HCT116 (cell line): Measurements from ENCODE around the gene PDE4D. TPM values are rescaled to one million over a fixed set of nuclear protein-coding genes. Genes with fewer than 3 reads are reported as not detected.

Source experiments
- ATAC-seq: fragments of 200-7000 bp; cut with Tn5 transposase; 2 replicates; pipeline ENCODE4 v1.9.1; 2020; ENCODE audit warnings: mild to moderate bottlenecking, moderate library complexity
- BruUV-seq: library from RNA; stranded (reverse); fragments of 400-500 nt; replicated peaks from 2 replicates; lab custom pipeline; 2021; lab: Mats Ljungman, UMichigan
- CTCF ChIA-PET: fragments of 300-600 bp; sonication (Branson Sonifier 250); formaldehyde crosslinking; loops from one replicate; lab custom pipeline; 2021; ENCODE audit warnings: antibody characterized with exemption; lab: Charles Lee
- POLR2A ChIA-PET: fragments of 300-600, 350-600 bp; sonication (Branson Sonifier 250); formaldehyde crosslinking; loops from one replicate; lab custom pipeline; 2021; ENCODE audit warnings: antibody characterized with exemption; lab: Charles Lee
- RAD21 ChIA-PET, 2 experiments: fragments of 300-600 bp; sonication (Branson Sonifier 250); formaldehyde crosslinking; loops; one replicate each; lab custom pipeline; 2023; ENCODE audit warnings: low total read pairs in 2 of 2; ENCODE audit not compliant: uncharacterized antibody in 2 of 2, unreplicated experiment in 2 of 2, low non-redundant PET in 1 of 2; lab: Charles Lee
- DNase-seq: peaks from one replicate; pipeline ENCODE4 v3.0.0-alpha.2; 2010; ENCODE audit warnings: low read depth, low spot score
- H2AFZ ChIP-seq: fragments of 200-600 bp; shearing (Covaris generic), sonication (generic); 2 replicates; pipeline ENCODE4 v1.6.1; 2017; ENCODE audit warnings: low read depth, mixed run types, mixed read lengths, antibody characterized with exemption, low read length; ENCODE audit not compliant: poor library complexity, severe bottlenecking
- H3K27ac ChIP-seq: 2 replicates; pipeline ENCODE4 v1.5.1; 2012; ENCODE audit warnings: low read depth, low read length
- H3K27me3 ChIP-seq: fragments of 200-600 bp; sonication (generic); 2 replicates; pipeline ENCODE4 v1.6.1; 2016; ENCODE audit warnings: mixed run types, low read length, mixed read lengths; ENCODE audit not compliant: insufficient read depth
- H3K36me3 ChIP-seq, 2 experiments: fragments of 200-500 bp in 1 of 2; fragments of 200-600 bp in 1 of 2; sonication (Bioruptor generic) in 1 of 2; sonication (generic) in 1 of 2; 2 replicates each; pipeline versions ENCODE4 v1.5.1 to v1.6.1; 2014 to 2016; ENCODE audit warnings: low read length in 2 of 2, inconsistent platforms in 1 of 2, mixed read lengths in 1 of 2, mixed run types in 1 of 2; ENCODE audit not compliant: insufficient read depth in 2 of 2, control insufficient read depth in 1 of 2
- H3K4me1 ChIP-seq, 2 experiments: fragments of 200-600 bp in 1 of 2; sonication (generic) in 1 of 2; 2 replicates each; pipeline versions ENCODE4 v1.5.1 to v1.6.1; 2012 to 2017; ENCODE audit warnings: low read length in 2 of 2, inconsistent platforms in 1 of 2, mild to moderate bottlenecking in 1 of 2, mixed read lengths in 1 of 2, mixed run types in 1 of 2, moderate library complexity in 1 of 2; ENCODE audit not compliant: insufficient read depth in 2 of 2, control insufficient read depth in 1 of 2
- H3K4me2 ChIP-seq: fragments of 200-600 bp; sonication (generic); 2 replicates; pipeline ENCODE4 v1.6.1; 2017; ENCODE audit warnings: mixed run types, low read length, mixed read lengths
- H3K4me3 ChIP-seq, 2 experiments: fragments of 200-600 bp in 1 of 2; sonication (generic) in 1 of 2; replicated peaks in 1 of 2; 2 replicates each; pipeline ENCODE4 v1.5.1; 2011 to 2016; ENCODE audit warnings: low read length in 2 of 2, control low read depth in 1 of 2, low read depth in 1 of 2, mild to moderate bottlenecking in 1 of 2, mixed read lengths in 1 of 2, mixed run types in 1 of 2
- H3K79me2 ChIP-seq: fragments of 200-600 bp; sonication (generic); 2 replicates; pipeline ENCODE4 v1.6.1; 2017; ENCODE audit warnings: mild to moderate bottlenecking, mixed run types, low read length, moderate library complexity, mixed read lengths; ENCODE audit not compliant: insufficient read depth
- H3K9ac ChIP-seq: fragments of 200-600 bp; sonication (generic); 2 replicates; pipeline ENCODE4 v1.6.1; 2016; ENCODE audit warnings: low read length, mixed read lengths
- H3K9me2 ChIP-seq: fragments of 200-600 bp; sonication (generic), shearing (Covaris generic); 2 replicates; pipeline ENCODE4 v1.6.1; 2017; ENCODE audit warnings: mixed run types, mild to moderate bottlenecking, moderate library complexity; ENCODE audit not compliant: insufficient read depth
- H3K9me3 ChIP-seq, 2 experiments: fragments of 200-500 bp in 1 of 2; fragments of 200-600 bp in 1 of 2; sonication (Bioruptor generic) in 1 of 2; sonication (generic) in 1 of 2; 2 replicates each; pipeline ENCODE4 v1.6.1; 2014 to 2017; ENCODE audit warnings: low read length in 2 of 2, mixed read lengths in 2 of 2, inconsistent platforms in 1 of 2, low read depth in 1 of 2, mild to moderate bottlenecking in 1 of 2, mixed run types in 1 of 2, moderate library complexity in 1 of 2; ENCODE audit not compliant: control insufficient read depth in 1 of 2, insufficient read depth in 1 of 2
- H4K20me1 ChIP-seq: fragments of 200-600 bp; sonication (generic), shearing (Covaris generic); 2 replicates; pipeline ENCODE4 v1.6.1; 2017; ENCODE audit warnings: mixed run types, mild to moderate bottlenecking, moderate library complexity; ENCODE audit not compliant: insufficient read depth
- CBX3 ChIP-seq: IDR thresholded peaks from 2 replicates; pipeline ENCODE4 v1.6.1; 2012; ENCODE audit warnings: low read depth
- ELF1 ChIP-seq: IDR thresholded peaks from 2 replicates; pipeline ENCODE4 v1.6.1; 2012; ENCODE audit warnings: low read depth, borderline replicate concordance
- EZH2 ChIP-seq: fragments of 200-600 bp; sonication (generic); IDR thresholded peaks from 2 replicates; pipeline ENCODE4 v1.6.1; 2017; ENCODE audit warnings: antibody characterized with exemption, mixed run types
- JUND ChIP-seq: IDR thresholded peaks from 2 replicates; pipeline ENCODE4 v1.6.1; 2012
- POLR2A ChIP-seq: IDR thresholded peaks from 2 replicates; pipeline ENCODE4 v1.7.0; 2011; ENCODE audit warnings: borderline replicate concordance; ENCODE audit not compliant: insufficient read depth, insufficient read length; ENCODE audit errors: extremely low read depth
- POLR2AphosphoS5 ChIP-seq: IDR thresholded peaks from 2 replicates; pipeline ENCODE4 v1.6.1; 2011; ENCODE audit warnings: mild to moderate bottlenecking, low read depth, low read length, moderate library complexity
- RAD21 ChIP-seq: IDR thresholded peaks from 2 replicates; pipeline ENCODE4 v1.6.1; 2012; ENCODE audit warnings: low read depth, mild to moderate bottlenecking
- SIN3A ChIP-seq: IDR thresholded peaks from 2 replicates; pipeline ENCODE4 v1.6.1; 2012; ENCODE audit warnings: low read depth
- TCF7L2 ChIP-seq: IDR thresholded peaks from 2 replicates; pipeline ENCODE4 v1.7.0; 2011; ENCODE audit warnings: borderline replicate concordance, inconsistent platforms; ENCODE audit not compliant: insufficient read depth, insufficient read length; ENCODE audit errors: extremely low read depth
- ZFX ChIP-seq: fragments of 450-650 bp; IDR thresholded peaks from 2 replicates; pipeline ENCODE4 v1.6.1; 2017
- intact Hi-C: fragments of 100-400 bp; cut with micrococcal nuclease; formaldehyde crosslinking; loops from 2 replicates; pipeline ENCODE4 v1.10.0; 2022
- total RNA-seq: library from RNA; stranded (reverse); gene quantifications from one replicate; pipeline ENCODE4 v1.2.1, GENCODE V29; 2021; ENCODE audit not compliant: unreplicated experiment
- TF ChIP-seq, protein P1 (sequence below): IDR thresholded peaks from 2 replicates; pipeline ENCODE4 v1.6.1; 2011; ENCODE audit warnings: mild to moderate bottlenecking, low read length, moderate library complexity; ENCODE audit not compliant: insufficient replicate concordance; ENCODE audit errors: extremely low read depth
- TF ChIP-seq, protein P2 (sequence below): IDR thresholded peaks from 2 replicates; pipeline ENCODE4 v1.6.1; 2012
- TF ChIP-seq, protein P3 (sequence below), 3 experiments: fragments of 200-600 bp in 1 of 3; sonication (generic) in 1 of 3; IDR thresholded peaks in 2 of 3; conservative IDR thresholded peaks in 1 of 3; 2 replicates each; pipeline ENCODE4 v1.5.1; 2012 to 2017; ENCODE audit warnings: low read depth in 2 of 3, low read length in 2 of 3, antibody characterized with exemption in 1 of 3, borderline replicate concordance in 1 of 3, control low read depth in 1 of 3, mild to moderate bottlenecking in 1 of 3, mixed read lengths in 1 of 3, mixed run types in 1 of 3, moderate library complexity in 1 of 3; ENCODE audit not compliant: insufficient read depth in 1 of 3

The PDE4D gene
- total RNA-seq, 1 experiment from 2014 or later = 1.1 TPM

DNA sequence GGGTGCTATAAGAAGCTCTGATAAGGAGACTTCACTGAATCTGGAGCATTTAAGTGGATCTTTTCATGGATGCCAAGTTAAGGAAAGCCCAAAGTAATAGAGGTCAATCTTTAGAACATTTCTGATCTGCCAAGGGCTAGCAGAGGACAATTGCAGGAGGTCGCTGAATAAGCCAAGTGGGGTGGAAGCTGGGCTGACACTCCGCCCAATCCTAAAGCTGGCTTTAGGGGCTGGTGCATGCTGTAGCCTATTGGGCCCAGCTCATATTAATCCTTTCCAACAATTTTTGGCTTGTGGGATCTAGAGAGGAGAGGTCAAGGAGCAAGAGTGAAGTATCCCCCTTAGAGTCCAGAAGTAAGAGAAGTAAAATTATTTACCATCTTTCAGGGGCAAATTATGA is 784.1 kb downstream of the PDE4D start:
- H3K9me3 ChIP-seq = no peaks in the 10 kb centered on the region
- H3K9me2 ChIP-seq = no peaks in the 10 kb centered on the region
- no peak overlapping the region for H3K27ac ChIP-seq
- ATAC-seq (no peak), DNase-seq (no peak)
- H3K79me2 ChIP-seq = no peaks in the 10 kb centered on the region
- CTCF ChIA-PET = no interaction called here
- RAD21 ChIA-PET = no interaction called here
- H3K4me1 ChIP-seq = 0 out of 4 replicates have a peak, but pooled peaks cover 0 to 7% of the 10 kb centered on the region in 2 experiments
- no peak overlapping the region for H3K4me3 ChIP-seq
- no peak overlapping the region for H2AFZ ChIP-seq
- H3K4me2 ChIP-seq = no peak overlapping the region
- no peaks in the 10 kb centered on the region for H3K36me3 ChIP-seq
- BruUV-seq = no TSS peak
- intact Hi-C loops = no loop called here
- POLR2A ChIA-PET = no interaction called here
- H3K27me3 ChIP-seq = no peaks in the 10 kb centered on the region
- H4K20me1 ChIP-seq = no peaks in the 10 kb centered on the region
- no peak for TF ChIP-seq SIN3A
- TF ChIP-seq EZH2 = no peak
- TF ChIP-seq JUND = no peak
- TF ChIP-seq CBX3 = no peak
- no peak for TF ChIP-seq TCF7L2
- TF ChIP-seq, protein P1, sequence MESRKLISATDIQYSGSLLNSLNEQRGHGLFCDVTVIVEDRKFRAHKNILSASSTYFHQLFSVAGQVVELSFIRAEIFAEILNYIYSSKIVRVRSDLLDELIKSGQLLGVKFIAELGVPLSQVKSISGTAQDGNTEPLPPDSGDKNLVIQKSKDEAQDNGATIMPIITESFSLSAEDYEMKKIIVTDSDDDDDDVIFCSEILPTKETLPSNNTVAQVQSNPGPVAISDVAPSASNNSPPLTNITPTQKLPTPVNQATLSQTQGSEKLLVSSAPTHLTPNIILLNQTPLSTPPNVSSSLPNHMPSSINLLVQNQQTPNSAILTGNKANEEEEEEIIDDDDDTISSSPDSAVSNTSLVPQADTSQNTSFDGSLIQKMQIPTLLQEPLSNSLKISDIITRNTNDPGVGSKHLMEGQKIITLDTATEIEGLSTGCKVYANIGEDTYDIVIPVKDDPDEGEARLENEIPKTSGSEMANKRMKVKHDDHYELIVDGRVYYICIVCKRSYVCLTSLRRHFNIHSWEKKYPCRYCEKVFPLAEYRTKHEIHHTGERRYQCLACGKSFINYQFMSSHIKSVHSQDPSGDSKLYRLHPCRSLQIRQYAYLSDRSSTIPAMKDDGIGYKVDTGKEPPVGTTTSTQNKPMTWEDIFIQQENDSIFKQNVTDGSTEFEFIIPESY = no peak
- TF ChIP-seq, protein P2, sequence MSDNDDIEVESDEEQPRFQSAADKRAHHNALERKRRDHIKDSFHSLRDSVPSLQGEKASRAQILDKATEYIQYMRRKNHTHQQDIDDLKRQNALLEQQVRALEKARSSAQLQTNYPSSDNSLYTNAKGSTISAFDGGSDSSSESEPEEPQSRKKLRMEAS = no peak
- no peak overlapping the region for H3K9ac ChIP-seq

DNA sequence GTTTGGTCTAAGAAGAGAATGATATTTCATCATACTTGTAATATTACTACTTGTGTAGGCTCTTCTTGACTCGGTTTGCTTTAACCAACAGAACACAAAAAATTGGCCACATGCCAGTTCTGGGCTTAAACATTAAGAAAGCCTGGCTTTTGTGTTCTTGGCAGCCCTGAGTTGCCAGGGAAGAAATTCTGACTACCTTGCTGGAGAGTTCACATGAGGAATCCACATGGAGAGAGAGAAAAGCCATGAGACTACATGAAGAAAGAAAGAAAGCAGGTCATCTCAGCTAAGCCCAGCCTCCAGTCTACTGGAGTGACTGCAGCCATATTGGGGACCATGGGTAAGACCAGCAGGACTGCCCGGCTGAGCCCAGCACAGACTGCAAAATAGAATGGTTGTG is 785.8 kb downstream of the PDE4D start:
- RAD21 ChIA-PET = no interaction called here
- no peak overlapping the region for H3K9ac ChIP-seq
- TF ChIP-seq POLR2AphosphoS5 (no peak), ELF1 (no peak), CBX3 (no peak), ZFX (no peak), RAD21 (no peak), POLR2A (no peak)
- TF ChIP-seq, protein P2 = no peak
- TF ChIP-seq, protein P3, sequence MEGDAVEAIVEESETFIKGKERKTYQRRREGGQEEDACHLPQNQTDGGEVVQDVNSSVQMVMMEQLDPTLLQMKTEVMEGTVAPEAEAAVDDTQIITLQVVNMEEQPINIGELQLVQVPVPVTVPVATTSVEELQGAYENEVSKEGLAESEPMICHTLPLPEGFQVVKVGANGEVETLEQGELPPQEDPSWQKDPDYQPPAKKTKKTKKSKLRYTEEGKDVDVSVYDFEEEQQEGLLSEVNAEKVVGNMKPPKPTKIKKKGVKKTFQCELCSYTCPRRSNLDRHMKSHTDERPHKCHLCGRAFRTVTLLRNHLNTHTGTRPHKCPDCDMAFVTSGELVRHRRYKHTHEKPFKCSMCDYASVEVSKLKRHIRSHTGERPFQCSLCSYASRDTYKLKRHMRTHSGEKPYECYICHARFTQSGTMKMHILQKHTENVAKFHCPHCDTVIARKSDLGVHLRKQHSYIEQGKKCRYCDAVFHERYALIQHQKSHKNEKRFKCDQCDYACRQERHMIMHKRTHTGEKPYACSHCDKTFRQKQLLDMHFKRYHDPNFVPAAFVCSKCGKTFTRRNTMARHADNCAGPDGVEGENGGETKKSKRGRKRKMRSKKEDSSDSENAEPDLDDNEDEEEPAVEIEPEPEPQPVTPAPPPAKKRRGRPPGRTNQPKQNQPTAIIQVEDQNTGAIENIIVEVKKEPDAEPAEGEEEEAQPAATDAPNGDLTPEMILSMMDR (IDR thresholded peaks at IDR 0.05 in 2 of 3, conservative IDR thresholded peaks at IDR 0.05 in 1 of 3; ENCODE audit: borderline replicate concordance in 1 of 3, insufficient read depth in 1 of 3, low read depth in 2 of 3, low read length in 2 of 3) = no peak

More for the DNA sequence above, 785.8 kb downstream of the PDE4D start:
- Histone ChIP-seq H4K20me1 (no peaks in the 10 kb centered on the region), H3K4me3 (no peak overlapping the region), H3K27me3 (no peaks in the 10 kb centered on the region), H3K9me2 (no peaks in the 10 kb centered on the region), H3K36me3 (no peaks in the 10 kb centered on the region), H2AFZ (no peak overlapping the region), H3K9me3 (no peaks in the 10 kb centered on the region), H3K27ac (no peak overlapping the region), H3K79me2 (no peaks in the 10 kb centered on the region), H3K4me1 (0 out of 4 replicates have a peak, but pooled peaks cover 0 to 7% of the 10 kb centered on the region in 2 experiments), H3K4me2 (no peak overlapping the region)
- ATAC-seq = no peak
- intact Hi-C loops = no loop called here
- CTCF ChIA-PET = no interaction called here
- no peak for DNase-seq
- BruUV-seq = no TSS peak
- POLR2A ChIA-PET = no interaction called here
